ENCODE measurements around the gene CCR5. TPM values are rescaled to one million over a fixed set of nuclear protein-coding genes. Genes with fewer than 3 reads are reported as not detected.

Gene CCR5
- total and polyA plus RNA-seq, 2 of the 8 experiments (the other 6 are each of a cell fraction or from before 2014, with no cell fraction given) = not detected

Other genes with a start within 250 kb of the CCR5 start
- gene CCR1, start 162.6 kb upstream of the CCR5 start, total RNA-seq (2021; fragmentation: NEBNext Ultra II Directional; extraction: Animal tissue kit (Norgen Biotek cat#: 25700)) = not detected in 2 replicates
- gene CCR1, start 162.6 kb upstream of the CCR5 start, polyA plus RNA-seq (2011; rRNA removed) = not detected in 2 replicates
- not detected in 2 replicates for gene CCR3, start 128.5 kb upstream of the CCR5 start, total RNA-seq (2021; fragmentation: NEBNext Ultra II Directional; extraction: Animal tissue kit (Norgen Biotek cat#: 25700))
- not detected in 2 replicates for gene CCR3, start 128.5 kb upstream of the CCR5 start, polyA plus RNA-seq (2011; rRNA removed)
- not detected in 2 replicates for gene CCR2, start 16.8 kb upstream of the CCR5 start, total RNA-seq (2021; fragmentation: NEBNext Ultra II Directional; extraction: Animal tissue kit (Norgen Biotek cat#: 25700))
- gene CCR2, start 16.8 kb upstream of the CCR5 start, polyA plus RNA-seq (2011; rRNA removed) = not detected in 2 replicates
- not detected in 2 replicates for gene CCRL2, start 36.3 kb downstream of the CCR5 start, total RNA-seq (2021; fragmentation: NEBNext Ultra II Directional; extraction: Animal tissue kit (Norgen Biotek cat#: 25700))
- not detected in 2 replicates for gene CCRL2, start 36.3 kb downstream of the CCR5 start, polyA plus RNA-seq (2011; rRNA removed)
- 0.80 and 0.99 TPM in 2 replicates for gene LTF, start 94.0 kb downstream of the CCR5 start, total RNA-seq (2021; fragmentation: NEBNext Ultra II Directional; extraction: Animal tissue kit (Norgen Biotek cat#: 25700))
- 0.23 and 0.36 TPM in 2 replicates for gene LTF, start 94.0 kb downstream of the CCR5 start, polyA plus RNA-seq (2011; rRNA removed)
- gene RTP3, start 127.0 kb downstream of the CCR5 start, total RNA-seq (2021; fragmentation: NEBNext Ultra II Directional; extraction: Animal tissue kit (Norgen Biotek cat#: 25700)) = 0.33 TPM in 1 of 2 replicates, not detected in the other
- gene RTP3, start 127.0 kb downstream of the CCR5 start, polyA plus RNA-seq (2011; rRNA removed) = 0.06 and 0.08 TPM in 2 replicates
- 6.4 and 7.3 TPM in 2 replicates for gene LRRC2, start 195.4 kb downstream of the CCR5 start, total RNA-seq (2021; fragmentation: NEBNext Ultra II Directional; extraction: Animal tissue kit (Norgen Biotek cat#: 25700))
- 1.2 and 1.4 TPM in 2 replicates for gene LRRC2, start 195.4 kb downstream of the CCR5 start, polyA plus RNA-seq (2011; rRNA removed)
- 0.17 TPM in 1 of 2 replicates, not detected in the other for gene FAM240A, start 241.6 kb downstream of the CCR5 start, total RNA-seq (2021; fragmentation: NEBNext Ultra II Directional; extraction: Animal tissue kit (Norgen Biotek cat#: 25700))
- gene FAM240A, start 241.6 kb downstream of the CCR5 start, polyA plus RNA-seq (2011; rRNA removed) = 0.06 and 0.08 TPM in 2 replicates